ENCODE data around the gene CYP11A1. TPM values are rescaled to one million over a fixed set of nuclear protein-coding genes. Genes with fewer than 3 reads are reported as not detected.

CYP11A1 gene
- total RNA-seq, 2 donors from 2014 or later: 0.21 to 0.26 TPM

GRCh38 chr15:74307827-74308811 lies 59.3 kb downstream of the CYP11A1 start:
- Mint-ChIP-seq H3K4me1 (ENCODE audit: low read depth) (no peaks in the 10 kb centered on the region), H3K9me3 (no peaks in the 10 kb centered on the region)

GRCh38 chr15:74306781-74307217 lies 60.6 kb downstream of the CYP11A1 start:
- H3K4me3 Mint-ChIP-seq: no peak overlapping the region
- H3K27me3 Mint-ChIP-seq (ENCODE audit: low read depth): peaks cover 42% of the 10 kb centered on the region
- no peaks in the 10 kb centered on the region for H3K4me1 Mint-ChIP-seq (ENCODE audit: low read depth)
- ATAC-seq (replicated peaks in 1 of 2) (no peak), DNase-seq (no peak)
- H3K27ac Mint-ChIP-seq: no peak overlapping the region
- no peaks in the 10 kb centered on the region for H3K36me3 Mint-ChIP-seq (ENCODE audit: insufficient read depth in 2 of 2)
- no peaks in the 10 kb centered on the region for H3K9me3 Mint-ChIP-seq

More at GRCh38 chr15:74307827-74308811, 59.3 kb downstream of the CYP11A1 start:
- peak; percentile 41 to 48 for DNase-seq
- Mint-ChIP-seq H3K27me3 (ENCODE audit: low read depth) (peaks cover 30% of the 10 kb centered on the region), H3K36me3 (ENCODE audit: insufficient read depth in 2 of 2) (no peaks in the 10 kb centered on the region), H3K27ac (no peak overlapping the region), H3K4me3 (no peak overlapping the region)
- ATAC-seq (replicated peaks in 1 of 2): peak; percentile 75 to 80

GRCh38 chr15:74305687-74306086 lies 61.8 kb downstream of the CYP11A1 start:
- Mint-ChIP-seq H3K9me3 (no peaks in the 10 kb centered on the region), H3K36me3 (ENCODE audit: insufficient read depth in 2 of 2) (no peaks in the 10 kb centered on the region), H3K4me3 (no peak overlapping the region), H3K27ac (no peak overlapping the region), H3K4me1 (ENCODE audit: low read depth) (no peaks in the 10 kb centered on the region), H3K27me3 (ENCODE audit: low read depth) (peaks cover 53% of the 10 kb centered on the region)
- DNase-seq (no peak), ATAC-seq (replicated peaks in 1 of 2) (no peak)

- H3K27ac Mint-ChIP-seq: no peak overlapping the region
- no peaks in the 10 kb centered on the region for H3K36me3 Mint-ChIP-seq (ENCODE audit: insufficient read depth in 2 of 2)
- H3K27me3 Mint-ChIP-seq (ENCODE audit: low read depth): peaks cover 64% of the 10 kb centered on the region
- ATAC-seq (replicated peaks in 1 of 2) (no peak), DNase-seq (no peak)
- H3K4me3 Mint-ChIP-seq: no peak overlapping the region
- H3K4me1 Mint-ChIP-seq (ENCODE audit: low read depth): no peaks in the 10 kb centered on the region
- H3K9me3 Mint-ChIP-seq: no peaks in the 10 kb centered on the region
These were observed 63.0 kb downstream of the CYP11A1 start for GRCh38 chr15:74304431-74304830.

- Mint-ChIP-seq H3K9me3 (no peaks in the 10 kb centered on the region), H3K4me1 (ENCODE audit: low read depth) (no peaks in the 10 kb centered on the region), H3K36me3 (ENCODE audit: insufficient read depth in 2 of 2) (no peaks in the 10 kb centered on the region), H3K27me3 (ENCODE audit: low read depth) (peaks cover 64% of the 10 kb centered on the region), H3K27ac (no peak overlapping the region), H3K4me3 (no peak overlapping the region)
- DNase-seq (no peak), ATAC-seq (replicated peaks in 1 of 2) (no peak)
These were observed 63.6 kb downstream of the CYP11A1 start for GRCh38 chr15:74303741-74304309.

- Mint-ChIP-seq H3K27me3 (ENCODE audit: low read depth) (peaks cover 69% of the 10 kb centered on the region), H3K9me3 (no peaks in the 10 kb centered on the region), H3K36me3 (ENCODE audit: insufficient read depth in 2 of 2) (no peaks in the 10 kb centered on the region), H3K4me1 (ENCODE audit: low read depth) (no peaks in the 10 kb centered on the region), H3K4me3 (no peak overlapping the region), H3K27ac (no peak overlapping the region)
- peak in 1 of 2 donors; percentile 41 for ATAC-seq (replicated peaks in 1 of 2)
- peak; percentile 43 to 63 for DNase-seq
These were observed 64.6 kb downstream of the CYP11A1 start for GRCh38 chr15:74302821-74303359.

GRCh38 chr15:74301583-74302361 lies 65.7 kb downstream of the CYP11A1 start:
- Mint-ChIP-seq H3K4me1 (ENCODE audit: low read depth) (no peaks in the 10 kb centered on the region), H3K4me3 (no peak overlapping the region), H3K27me3 (ENCODE audit: low read depth) (peaks cover 74% of the 10 kb centered on the region), H3K27ac (no peak overlapping the region), H3K36me3 (ENCODE audit: insufficient read depth in 2 of 2) (no peaks in the 10 kb centered on the region), H3K9me3 (no peaks in the 10 kb centered on the region)
- ATAC-seq (replicated peaks in 1 of 2) (no peak), DNase-seq (no peak)

GRCh38 chr15:74300057-74300795 lies 67.2 kb downstream of the CYP11A1 start:
- H3K4me1 Mint-ChIP-seq (ENCODE audit: low read depth): no peaks in the 10 kb centered on the region
- DNase-seq (no peak), ATAC-seq (replicated peaks in 1 of 2) (no peak)
- no peak overlapping the region for H3K27ac Mint-ChIP-seq
- H3K36me3 Mint-ChIP-seq (ENCODE audit: insufficient read depth in 2 of 2): no peaks in the 10 kb centered on the region
- H3K9me3 Mint-ChIP-seq: no peaks in the 10 kb centered on the region
- H3K4me3 Mint-ChIP-seq: no peak overlapping the region
- H3K27me3 Mint-ChIP-seq (ENCODE audit: low read depth): peaks cover 66% of the 10 kb centered on the region

- DNase-seq (no peak), ATAC-seq (replicated peaks in 1 of 2) (no peak)
- H3K27me3 Mint-ChIP-seq (ENCODE audit: low read depth): peaks cover 61% of the 10 kb centered on the region
- H3K4me1 Mint-ChIP-seq (ENCODE audit: low read depth): no peaks in the 10 kb centered on the region
- no peak overlapping the region for H3K27ac Mint-ChIP-seq
- peaks cover 0 to 2% of the 10 kb centered on the region in 2 donors for H3K9me3 Mint-ChIP-seq
- H3K36me3 Mint-ChIP-seq (ENCODE audit: insufficient read depth in 2 of 2): no peaks in the 10 kb centered on the region
- H3K4me3 Mint-ChIP-seq: no peak overlapping the region
These were observed 69.6 kb downstream of the CYP11A1 start for GRCh38 chr15:74297887-74298286.

GRCh38 chr15:74295800-74296199 lies 71.6 kb downstream of the CYP11A1 start:
- Mint-ChIP-seq H3K27me3 (ENCODE audit: low read depth) (peaks cover 41% of the 10 kb centered on the region), H3K9me3 (peaks cover 0 to 2% of the 10 kb centered on the region in 2 donors), H3K4me1 (ENCODE audit: low read depth) (peaks cover 13% of the 10 kb centered on the region), H3K27ac (no peak overlapping the region), H3K36me3 (ENCODE audit: insufficient read depth in 2 of 2) (no peaks in the 10 kb centered on the region), H3K4me3 (no peak overlapping the region)
- ATAC-seq (replicated peaks in 1 of 2) (no peak), DNase-seq (no peak)

- Mint-ChIP-seq H3K4me1 (ENCODE audit: low read depth) (peaks cover 27% of the 10 kb centered on the region), H3K4me3 (no peak overlapping the region), H3K27ac (no peak overlapping the region), H3K27me3 (ENCODE audit: low read depth) (peaks cover 34% of the 10 kb centered on the region), H3K36me3 (ENCODE audit: insufficient read depth in 2 of 2) (no peaks in the 10 kb centered on the region), H3K9me3 (peaks cover 0 to 2% of the 10 kb centered on the region in 2 donors)
- no peak for DNase-seq
- ATAC-seq (replicated peaks in 1 of 2): no peak
These were observed 73.4 kb downstream of the CYP11A1 start for GRCh38 chr15:74294010-74294409.

Measured in activated T-cell treated with anti-CD3 and anti-CD28 coated beads, Interleukin-2, amount 50 U/mL, for 72 hours (primary cell).